ENCODE data around the gene DRAXIN.
"Not testable (repeated sequence)": the region's sequence is repeated elsewhere in the genome, so short reads cannot be mapped to it uniquely, and the experiment has no call there.

Gene DRAXIN, protein sequence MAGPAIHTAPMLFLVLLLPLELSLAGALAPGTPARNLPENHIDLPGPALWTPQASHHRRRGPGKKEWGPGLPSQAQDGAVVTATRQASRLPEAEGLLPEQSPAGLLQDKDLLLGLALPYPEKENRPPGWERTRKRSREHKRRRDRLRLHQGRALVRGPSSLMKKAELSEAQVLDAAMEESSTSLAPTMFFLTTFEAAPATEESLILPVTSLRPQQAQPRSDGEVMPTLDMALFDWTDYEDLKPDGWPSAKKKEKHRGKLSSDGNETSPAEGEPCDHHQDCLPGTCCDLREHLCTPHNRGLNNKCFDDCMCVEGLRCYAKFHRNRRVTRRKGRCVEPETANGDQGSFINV

DNA sequence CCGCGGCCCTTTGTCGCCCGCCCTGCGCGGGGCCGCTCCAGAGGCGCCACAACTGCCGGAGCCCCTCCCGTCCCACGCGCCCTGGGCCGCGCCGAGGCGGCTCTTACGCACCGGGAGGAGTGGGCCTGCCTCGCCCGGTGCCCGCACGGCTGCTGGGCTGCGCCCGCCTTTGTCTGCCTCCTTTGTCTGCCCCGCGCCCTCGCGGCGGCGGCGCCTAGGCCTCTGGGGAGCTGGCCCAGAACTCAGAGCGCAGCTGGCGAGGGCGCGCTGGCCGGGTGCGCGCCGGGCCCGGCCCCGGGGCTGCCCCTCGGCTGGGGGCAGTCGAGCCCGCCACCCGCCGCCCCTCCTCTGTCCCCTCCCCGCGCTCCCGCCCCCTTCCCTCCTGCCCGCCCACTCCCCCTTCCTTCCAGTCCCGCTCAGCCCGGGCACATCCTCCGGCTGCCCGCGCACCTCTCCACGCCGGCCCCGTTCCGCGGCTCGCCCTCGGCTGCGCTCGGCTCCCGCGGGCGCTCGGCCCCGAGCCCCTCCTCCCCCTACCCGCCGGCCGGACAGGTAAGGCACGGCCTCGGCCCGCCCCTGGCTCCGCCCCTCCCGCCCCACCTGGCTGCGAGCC, at the start of gene DRAXIN:
DRAXIN (plus strand) TSS at position 409 of the 613 bp plus-strand sequence. CDS start 14,549 bp downstream, outside the sequence.
- H3K27me3 ChIP-seq (replicated peaks; ENCODE audit: insufficient read depth, low read length) = peaks cover 70% of the 10 kb centered on the region
- H3K79me2 ChIP-seq (ENCODE audit: low read length) = no peaks in the 10 kb centered on the region
- no peak within 1 kb of the TSS for H3K9ac ChIP-seq (ENCODE audit: low read length)
- no peaks in the 10 kb centered on the region for H4K20me1 ChIP-seq (ENCODE audit: insufficient read depth, low read length)
- H3K9me3 ChIP-seq (replicated peaks; ENCODE audit: insufficient read depth, low read length) = no peaks in the 10 kb centered on the region
- no peaks in the 10 kb centered on the region for H3K36me3 ChIP-seq (replicated peaks; ENCODE audit: insufficient read depth, low read length)
- TF ChIP-seq, protein P1, sequence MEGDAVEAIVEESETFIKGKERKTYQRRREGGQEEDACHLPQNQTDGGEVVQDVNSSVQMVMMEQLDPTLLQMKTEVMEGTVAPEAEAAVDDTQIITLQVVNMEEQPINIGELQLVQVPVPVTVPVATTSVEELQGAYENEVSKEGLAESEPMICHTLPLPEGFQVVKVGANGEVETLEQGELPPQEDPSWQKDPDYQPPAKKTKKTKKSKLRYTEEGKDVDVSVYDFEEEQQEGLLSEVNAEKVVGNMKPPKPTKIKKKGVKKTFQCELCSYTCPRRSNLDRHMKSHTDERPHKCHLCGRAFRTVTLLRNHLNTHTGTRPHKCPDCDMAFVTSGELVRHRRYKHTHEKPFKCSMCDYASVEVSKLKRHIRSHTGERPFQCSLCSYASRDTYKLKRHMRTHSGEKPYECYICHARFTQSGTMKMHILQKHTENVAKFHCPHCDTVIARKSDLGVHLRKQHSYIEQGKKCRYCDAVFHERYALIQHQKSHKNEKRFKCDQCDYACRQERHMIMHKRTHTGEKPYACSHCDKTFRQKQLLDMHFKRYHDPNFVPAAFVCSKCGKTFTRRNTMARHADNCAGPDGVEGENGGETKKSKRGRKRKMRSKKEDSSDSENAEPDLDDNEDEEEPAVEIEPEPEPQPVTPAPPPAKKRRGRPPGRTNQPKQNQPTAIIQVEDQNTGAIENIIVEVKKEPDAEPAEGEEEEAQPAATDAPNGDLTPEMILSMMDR (IDR thresholded peaks at IDR 0.05; ENCODE audit: low read length) = no peak
- TF ChIP-seq EZH2phosphoT487 (IDR thresholded peaks at IDR 0.05; ENCODE audit: low read length) = no peak
- no peak for TF ChIP-seq EZH2 (optimal IDR thresholded peaks at IDR 0.05; ENCODE audit: low read depth, low read length)
- no peaks in the 10 kb centered on the region for H3K4me1 ChIP-seq (ENCODE audit: low read length)
- H3K4me3 ChIP-seq (ENCODE audit: low read length) = no peak within 1 kb of the TSS
- H3K27ac ChIP-seq (ENCODE audit: low read length) = no peak within 1 kb of the TSS
- H3K9me2 ChIP-seq (replicated peaks; ENCODE audit: insufficient read depth, low read length) = no peaks in the 10 kb centered on the region
- no peak for DNase-seq
- H2AFZ ChIP-seq (ENCODE audit: low read length) = no peak within 1 kb of the TSS
- H3K4me2 ChIP-seq (ENCODE audit: low read depth, low read length) = no peak within 1 kb of the TSS
- no peaks in the 10 kb centered on the region for H3F3A ChIP-seq (ENCODE audit: insufficient read depth, low read length)

DNA sequence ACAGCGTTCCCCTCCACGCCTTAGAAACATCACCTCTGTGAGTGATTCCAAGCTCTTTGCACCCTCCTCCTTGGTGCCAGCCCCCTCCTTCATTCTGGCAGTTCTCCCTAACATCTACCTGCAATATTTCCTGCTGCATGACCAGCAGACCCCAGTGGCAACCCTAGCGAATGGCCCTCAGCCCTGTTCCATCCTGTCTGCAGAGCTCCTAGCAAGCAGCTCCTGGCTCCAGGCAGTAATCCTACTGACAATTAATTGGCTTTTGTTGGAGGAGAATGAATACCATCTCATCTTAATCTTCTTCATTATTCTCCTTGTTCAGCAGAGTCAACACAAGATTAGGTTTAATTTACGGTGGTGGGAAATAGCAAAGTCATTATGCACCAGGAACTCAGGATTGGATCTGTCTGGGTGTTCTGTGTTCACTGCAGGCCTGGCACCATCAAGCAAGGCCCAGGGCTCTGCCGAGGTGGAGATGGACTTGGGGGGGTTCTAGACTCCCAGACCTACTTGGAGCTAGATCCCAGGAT, 49.7 kb upstream of the DRAXIN start:
- Histone ChIP-seq H3K4me3 (ENCODE audit: low read length) (no peak overlapping the region), H3K79me2 (ENCODE audit: low read length) (no peaks in the 10 kb centered on the region), H3K27ac (ENCODE audit: low read length) (no peak overlapping the region), H4K20me1 (ENCODE audit: insufficient read depth, low read length) (no peaks in the 10 kb centered on the region), H3K9me3 (replicated peaks; ENCODE audit: insufficient read depth, low read length) (no peaks in the 10 kb centered on the region), H3K27me3 (replicated peaks; ENCODE audit: insufficient read depth, low read length) (peaks cover 60% of the 10 kb centered on the region), H3K9me2 (replicated peaks; ENCODE audit: insufficient read depth, low read length) (no peaks in the 10 kb centered on the region), H3F3A (ENCODE audit: insufficient read depth, low read length) (no peaks in the 10 kb centered on the region), H3K4me2 (ENCODE audit: low read depth, low read length) (no peak overlapping the region), H3K36me3 (replicated peaks; ENCODE audit: insufficient read depth, low read length) (no peaks in the 10 kb centered on the region), H3K4me1 (ENCODE audit: low read length) (no peaks in the 10 kb centered on the region), H2AFZ (ENCODE audit: low read length) (no peak overlapping the region), H3K9ac (ENCODE audit: low read length) (no peak overlapping the region)
- TF ChIP-seq EZH2 (optimal IDR thresholded peaks at IDR 0.05; ENCODE audit: low read depth, low read length) = no peak
- TF ChIP-seq, protein P1 (IDR thresholded peaks at IDR 0.05; ENCODE audit: low read length) = no peak
- TF ChIP-seq EZH2phosphoT487 (IDR thresholded peaks at IDR 0.05; ENCODE audit: low read length) = no peak
- DNase-seq = no peak

DNA sequence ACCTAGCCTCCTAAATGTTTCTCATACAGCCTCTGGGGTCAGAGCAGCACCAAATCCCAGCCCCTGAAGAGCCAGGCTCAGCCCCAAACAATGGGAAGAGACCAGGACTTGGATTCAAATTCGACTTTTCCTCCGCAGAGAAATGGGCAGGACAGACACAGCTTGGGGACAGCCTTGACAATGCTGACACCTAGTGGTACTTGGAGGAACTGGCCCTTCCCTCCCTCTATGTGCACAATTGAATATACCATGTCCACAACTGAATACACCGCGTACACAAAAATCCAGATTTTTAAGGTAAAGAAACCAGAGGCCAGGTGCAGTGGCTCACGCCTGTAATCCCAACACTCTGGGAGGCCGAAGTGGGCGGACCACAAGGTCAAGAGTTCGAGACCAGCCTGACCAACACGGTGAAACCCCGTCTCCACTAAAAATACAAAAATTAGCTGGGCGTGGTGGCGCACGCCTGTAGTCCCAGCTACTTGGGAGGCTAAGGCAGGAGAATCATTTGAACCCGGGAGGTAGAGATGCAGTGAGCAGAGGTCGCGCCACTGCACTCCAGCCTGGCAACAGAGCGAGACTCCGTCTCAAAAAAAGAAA, 49.0 kb upstream of the DRAXIN start:
- H3K4me3 ChIP-seq (ENCODE audit: low read length); H4K20me1 ChIP-seq (ENCODE audit: insufficient read depth, low read length); H3K4me2 ChIP-seq (ENCODE audit: low read depth, low read length); H3K9ac ChIP-seq (ENCODE audit: low read length); H3K36me3 ChIP-seq (replicated peaks; ENCODE audit: insufficient read depth, low read length); H3K9me2 ChIP-seq (replicated peaks; ENCODE audit: insufficient read depth, low read length); H3K9me3 ChIP-seq (replicated peaks; ENCODE audit: insufficient read depth, low read length); H3K27ac ChIP-seq (ENCODE audit: low read length); H2AFZ ChIP-seq (ENCODE audit: low read length); H3K79me2 ChIP-seq (ENCODE audit: low read length); H3F3A ChIP-seq (ENCODE audit: insufficient read depth, low read length); H3K4me1 ChIP-seq (ENCODE audit: low read length): not testable (repeated sequence)
- DNase-seq = peak; percentile 52
- peaks cover 53% of the 10 kb centered on the region for H3K27me3 ChIP-seq (replicated peaks; ENCODE audit: insufficient read depth, low read length)
- TF ChIP-seq, protein P1 (IDR thresholded peaks at IDR 0.05; ENCODE audit: low read length) = peak; percentile 95

Measured in MM.1S (cell line).